H9 (cell line): ENCODE results near the gene SYT2. TPM values are rescaled to one million over a fixed set of nuclear protein-coding genes. Genes with fewer than 3 reads are reported as not detected.

Experiments
- DNase-seq: peaks from one replicate; pipeline ENCODE4 v3.0.0-alpha.2; 2017
- H2AFZ ChIP-seq: one replicate; pipeline ENCODE4 v1.6.1; 2013; ENCODE audit warnings: mild to moderate bottlenecking, low read length, control low read depth, moderate library complexity
- H2AK5ac ChIP-seq: 2 replicates; pipeline ENCODE4 v1.6.1; 2013; ENCODE audit warnings: low read length, control low read depth, mixed read lengths; ENCODE audit not compliant: insufficient read length
- H2BK120ac ChIP-seq: one replicate; pipeline ENCODE4 v1.6.1; 2013; ENCODE audit warnings: low read depth, mild to moderate bottlenecking, low read length, control low read depth, inconsistent platforms; ENCODE audit not compliant: poor library complexity, severe bottlenecking
- H2BK12ac ChIP-seq: 2 replicates; pipeline ENCODE4 v1.6.1; 2013; ENCODE audit warnings: low read length, control low read depth, mixed read lengths, low read depth; ENCODE audit not compliant: insufficient read length
- H2BK15ac ChIP-seq: 2 replicates; pipeline ENCODE4 v1.6.1; 2013; ENCODE audit warnings: low read depth, low read length, control low read depth
- H2BK20ac ChIP-seq: one replicate; pipeline ENCODE4 v1.6.1; 2013; ENCODE audit warnings: low read depth, mild to moderate bottlenecking, low read length, control low read depth, inconsistent platforms; ENCODE audit not compliant: poor library complexity, severe bottlenecking
- H2BK5ac ChIP-seq: 2 replicates; pipeline ENCODE4 v1.6.1; 2013; ENCODE audit warnings: low read length, control low read depth, mixed read lengths; ENCODE audit not compliant: insufficient read length
- H3K14ac ChIP-seq: 2 replicates; pipeline ENCODE4 v1.6.1; 2013; ENCODE audit warnings: low read length, control low read depth; ENCODE audit not compliant: insufficient read depth
- H3K18ac ChIP-seq: 2 replicates; pipeline ENCODE4 v1.6.1; 2013; ENCODE audit warnings: low read depth, mild to moderate bottlenecking, mixed read lengths, low read length, control low read depth; ENCODE audit not compliant: insufficient read length
- H3K23ac ChIP-seq: 2 replicates; pipeline ENCODE4 v1.6.1; 2013; ENCODE audit warnings: low read length, control low read depth, mixed read lengths, low read depth; ENCODE audit not compliant: insufficient read length
- H3K23me2 ChIP-seq: 2 replicates; pipeline ENCODE4 v1.6.1; 2013; ENCODE audit warnings: low read depth, mild to moderate bottlenecking, mixed read lengths, low read length, control low read depth; ENCODE audit not compliant: insufficient read length, poor library complexity, severe bottlenecking
- H3K27ac ChIP-seq: 2 replicates; pipeline ENCODE4 v1.5.1; 2013; ENCODE audit warnings: low read length, control low read depth, mixed read lengths, low read depth; ENCODE audit not compliant: insufficient read length
- H3K27me3 ChIP-seq: 2 replicates; pipeline ENCODE4 v1.6.1; 2013; ENCODE audit warnings: low read length, control low read depth, inconsistent platforms; ENCODE audit not compliant: insufficient read depth
- H3K4ac ChIP-seq: 2 replicates; pipeline ENCODE4 v1.6.1; 2013; ENCODE audit warnings: low read depth, mild to moderate bottlenecking, control low read depth, inconsistent platforms, low read length, moderate library complexity
- H3K4me1 ChIP-seq: 2 replicates; pipeline ENCODE4 v1.6.1; 2013; ENCODE audit warnings: low read length, control low read depth, inconsistent platforms; ENCODE audit not compliant: insufficient read depth
- H3K4me2 ChIP-seq: 2 replicates; pipeline ENCODE4 v1.6.1; 2013; ENCODE audit warnings: low read length, control low read depth, mixed read lengths; ENCODE audit not compliant: insufficient read length, insufficient read depth
- H3K56ac ChIP-seq: 2 replicates; pipeline ENCODE4 v1.6.1; 2013; ENCODE audit warnings: low read depth, mild to moderate bottlenecking, mixed read lengths, low read length, control low read depth; ENCODE audit not compliant: insufficient read length
- H3K79me1 ChIP-seq: 2 replicates; pipeline ENCODE4 v1.6.1; 2013; ENCODE audit warnings: low read depth, mild to moderate bottlenecking, moderate library complexity, low read length, control low read depth, inconsistent platforms; ENCODE audit not compliant: insufficient read depth, poor library complexity, severe bottlenecking
- H3K79me2 ChIP-seq: 2 replicates; pipeline ENCODE4 v1.6.1; 2013; ENCODE audit warnings: low read length, control low read depth, inconsistent platforms; ENCODE audit not compliant: insufficient read depth
- H3K9ac ChIP-seq: 2 replicates; pipeline ENCODE4 v1.6.1; 2013; ENCODE audit warnings: low read length, control low read depth, mixed read lengths; ENCODE audit not compliant: insufficient read length; ENCODE audit errors: extremely low read depth
- H3K9me3 ChIP-seq: one replicate; pipeline ENCODE4 v1.6.1; 2013; ENCODE audit warnings: low read depth, low read length, inconsistent platforms; ENCODE audit not compliant: control insufficient read depth
- H3T11ph ChIP-seq: one replicate; pipeline ENCODE4 v1.6.1; 2013; ENCODE audit warnings: mild to moderate bottlenecking, low read length, control low read depth, inconsistent platforms
- H4K20me1 ChIP-seq: one replicate; pipeline ENCODE4 v1.6.1; 2013; ENCODE audit not compliant: control insufficient read depth, insufficient read length, insufficient read depth
- H4K5ac ChIP-seq: 2 replicates; pipeline ENCODE4 v1.6.1; 2013; ENCODE audit warnings: low read depth, mild to moderate bottlenecking, mixed read lengths, low read length, control low read depth; ENCODE audit not compliant: insufficient read length
- H4K8ac ChIP-seq: replicated peaks from 2 replicates; pipeline ENCODE4 v1.6.1; 2013; ENCODE audit warnings: low read length, control low read depth, mixed read lengths, low read depth; ENCODE audit not compliant: insufficient read length
- H4K91ac ChIP-seq: 2 replicates; pipeline ENCODE4 v1.6.1; 2013; ENCODE audit warnings: low read depth, mild to moderate bottlenecking, moderate library complexity, mixed read lengths, low read length, control low read depth; ENCODE audit not compliant: insufficient read length
- H3K27ac Mint-ChIP-seq, 3 experiments: 2 replicates in 2 of 3; 3 replicates in 1 of 3; pipeline ENCODE4 v1.8.0; 2020 to 2021; ENCODE audit warnings: mixed read lengths in 3 of 3, mild to moderate bottlenecking in 1 of 3, moderate library complexity in 1 of 3
- H3K27me3 Mint-ChIP-seq: 2 replicates; pipeline ENCODE4 v1.8.0; 2021; ENCODE audit warnings: low read depth, mild to moderate bottlenecking, moderate library complexity, mixed read lengths
- H3K36me3 Mint-ChIP-seq, 3 experiments: 2 replicates in 2 of 3; 3 replicates in 1 of 3; pipeline ENCODE4 v1.8.0; 2020 to 2021; ENCODE audit warnings: low read depth in 3 of 3, mixed read lengths in 3 of 3; ENCODE audit not compliant: insufficient read depth in 1 of 3
- H3K4me1 Mint-ChIP-seq, 2 experiments: 2 replicates each; pipeline ENCODE4 v1.8.0; 2020; ENCODE audit warnings: mixed read lengths in 2 of 2
- H3K4me3 Mint-ChIP-seq, 2 experiments: 2 replicates in 1 of 2; 3 replicates in 1 of 2; pipeline ENCODE4 v1.8.0; 2020 to 2021; ENCODE audit warnings: mild to moderate bottlenecking in 2 of 2, mixed read lengths in 2 of 2, moderate library complexity in 1 of 2
- H3K9me3 Mint-ChIP-seq, 2 experiments: 2 replicates in 1 of 2; 3 replicates in 1 of 2; pipeline ENCODE4 v1.8.0; 2020; ENCODE audit warnings: mild to moderate bottlenecking in 2 of 2, mixed read lengths in 2 of 2, moderate library complexity in 1 of 2
- WGBS: extraction: QIAGEN DNeasy Blood & Tissue Kit; methylation state at CpG from one replicate; pipeline ENCODE4 v1.1.7; 2013; ENCODE audit warnings: missing lambda C conversion rate, low lambda C conversion rate, mixed read lengths; ENCODE audit not compliant: insufficient read length; ENCODE audit errors: extremely low coverage; 5-methylcytosine and 5-hydroxymethylcytosine counted together
- total RNA-seq: library from RNA; stranded (reverse); gene quantifications from 2 replicates; pipeline ENCODE4 v1.2.1, GENCODE V29; 2021
- TF ChIP-seq, protein P1 (sequence below): fragments of 200-600 bp; sonication (generic); conservative IDR thresholded peaks from 3 replicates; pipeline ENCODE4 v1.8.0; 2021; ENCODE audit warnings: antibody characterized with exemption, mild to moderate bottlenecking

Gene SYT2
- total RNA-seq, 1 experiment from 2014 or later = 3.3 TPM

DNA sequence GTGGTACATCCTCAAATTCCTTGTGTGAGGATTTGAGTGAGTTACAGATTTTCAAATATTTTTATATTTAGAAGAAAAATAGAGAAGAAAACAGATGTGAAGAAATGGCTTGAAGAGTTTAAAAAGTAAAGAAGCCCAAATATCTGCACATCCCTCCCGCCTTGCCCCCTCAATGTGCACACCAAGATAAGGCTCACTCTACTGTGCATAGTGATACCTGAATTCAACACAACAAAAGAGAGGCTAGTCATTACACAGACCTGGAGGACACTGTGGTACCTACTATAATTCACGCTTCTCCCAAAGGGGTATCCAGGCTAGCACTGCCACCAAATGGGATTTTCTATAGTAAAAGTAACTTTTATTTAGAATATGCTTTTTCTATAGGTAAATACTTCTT lies 44.0 kb upstream of the SYT2 start:
- no peak overlapping the region for H2BK12ac ChIP-seq
- H3K4me3 Mint-ChIP-seq = no peak overlapping the region
- no peak overlapping the region for H2BK5ac ChIP-seq
- no peaks in the 10 kb centered on the region for H3K79me2 ChIP-seq
- H3K9me3 Mint-ChIP-seq = no peaks in the 10 kb centered on the region
- DNase-seq = no peak
- no peak overlapping the region for H3K23ac ChIP-seq
- no peak overlapping the region for H3K27ac ChIP-seq
- no peak overlapping the region for H4K8ac ChIP-seq
- no peak overlapping the region for H4K91ac ChIP-seq
- H3K4ac ChIP-seq = no peak overlapping the region
- H2BK120ac ChIP-seq = no peak overlapping the region
- no peak overlapping the region for H3K27ac Mint-ChIP-seq
- no peak overlapping the region for H3K14ac ChIP-seq
- no peaks in the 10 kb centered on the region for H3K23me2 ChIP-seq
- WGBS = no CpG with 5 or more reads among the region's 2 CpGs
- no peak overlapping the region for H3K4me2 ChIP-seq
- no peak overlapping the region for H4K5ac ChIP-seq
- no peaks in the 10 kb centered on the region for H3K27me3 Mint-ChIP-seq
- H2AK5ac ChIP-seq = no peak overlapping the region
- no peak overlapping the region for H2BK15ac ChIP-seq
- H3K4me1 Mint-ChIP-seq = no peaks in the 10 kb centered on the region
- H3K79me1 ChIP-seq = no peaks in the 10 kb centered on the region
- H3T11ph ChIP-seq = no peak overlapping the region
- no peak overlapping the region for H3K18ac ChIP-seq
- H2AFZ ChIP-seq = no peak overlapping the region
- no peaks in the 10 kb centered on the region for H3K4me1 ChIP-seq
- H3K9ac ChIP-seq = no peak overlapping the region
- no peaks in the 10 kb centered on the region for H3K9me3 ChIP-seq
- no peaks in the 10 kb centered on the region for H4K20me1 ChIP-seq
- H3K36me3 Mint-ChIP-seq = peaks cover 57 to 95% (median 92%) of the 10 kb centered on the region in 3 experiments
- H3K56ac ChIP-seq = no peak overlapping the region
- TF ChIP-seq, protein P1, sequence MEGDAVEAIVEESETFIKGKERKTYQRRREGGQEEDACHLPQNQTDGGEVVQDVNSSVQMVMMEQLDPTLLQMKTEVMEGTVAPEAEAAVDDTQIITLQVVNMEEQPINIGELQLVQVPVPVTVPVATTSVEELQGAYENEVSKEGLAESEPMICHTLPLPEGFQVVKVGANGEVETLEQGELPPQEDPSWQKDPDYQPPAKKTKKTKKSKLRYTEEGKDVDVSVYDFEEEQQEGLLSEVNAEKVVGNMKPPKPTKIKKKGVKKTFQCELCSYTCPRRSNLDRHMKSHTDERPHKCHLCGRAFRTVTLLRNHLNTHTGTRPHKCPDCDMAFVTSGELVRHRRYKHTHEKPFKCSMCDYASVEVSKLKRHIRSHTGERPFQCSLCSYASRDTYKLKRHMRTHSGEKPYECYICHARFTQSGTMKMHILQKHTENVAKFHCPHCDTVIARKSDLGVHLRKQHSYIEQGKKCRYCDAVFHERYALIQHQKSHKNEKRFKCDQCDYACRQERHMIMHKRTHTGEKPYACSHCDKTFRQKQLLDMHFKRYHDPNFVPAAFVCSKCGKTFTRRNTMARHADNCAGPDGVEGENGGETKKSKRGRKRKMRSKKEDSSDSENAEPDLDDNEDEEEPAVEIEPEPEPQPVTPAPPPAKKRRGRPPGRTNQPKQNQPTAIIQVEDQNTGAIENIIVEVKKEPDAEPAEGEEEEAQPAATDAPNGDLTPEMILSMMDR = no peak
- H3K27me3 ChIP-seq = no peaks in the 10 kb centered on the region
- no peak overlapping the region for H2BK20ac ChIP-seq
